KBM-7 (cell line): ENCODE results near the gene OPRL1.

Experiments used
- DNase-seq: peaks from one replicate; pipeline ENCODE4 v3.0.0-alpha.2; 2015
- in situ Hi-C: fragments of 300-500 bp; cut with MboI; formaldehyde crosslinking; loops from 2 replicates; pipeline ENCODE4 v1.14.3; 2020; ENCODE audit warnings: low sequenced_read_pairs, low pct_unique_long_range_greater_than_20kb, mixed read lengths

OPRL1 gene

GRCh38 chr20:64068386-64069208 is 11.3 kb upstream of the OPRL1 start:
- in situ Hi-C loops: no loop called here
- no peak for DNase-seq

- in situ Hi-C loops: no loop called here
Measured at GRCh38 chr20:64069209-64069613, 10.7 kb upstream of the OPRL1 start.

GRCh38 chr20:64069614-64070243 is 10.2 kb upstream of the OPRL1 start:
- in situ Hi-C loops: no loop called here
- DNase-seq: no peak

More at GRCh38 chr20:64069209-64069613, 10.7 kb upstream of the OPRL1 start:
- no peak for DNase-seq

GRCh38 chr20:64070244-64070993 is 9.5 kb upstream of the OPRL1 start:
- in situ Hi-C loops: no loop called here
- DNase-seq: no peak

GRCh38 chr20:64071341-64072332 is 8.2 kb upstream of the OPRL1 start:
- DNase-seq: no peak
- in situ Hi-C loops: no loop called here

GRCh38 chr20:64072498-64073063 is 7.3 kb upstream of the OPRL1 start:
- peak; percentile 60 for DNase-seq
- in situ Hi-C loops: no loop called here

GRCh38 chr20:64073476-64074183 is 6.3 kb upstream of the OPRL1 start:
- DNase-seq: no peak
- in situ Hi-C loops: no loop called here

- DNase-seq: no peak
- in situ Hi-C loops: no loop called here
Measured at GRCh38 chr20:64074184-64074789, 5.6 kb upstream of the OPRL1 start.

GRCh38 chr20:64074963-64075362 is 4.9 kb upstream of the OPRL1 start:
- no peak for DNase-seq
- in situ Hi-C loops: no loop called here

- in situ Hi-C loops: no loop called here
Measured at GRCh38 chr20:64075556-64075955, 4.3 kb upstream of the OPRL1 start.

GRCh38 chr20:64076061-64076997 is 3.6 kb upstream of the OPRL1 start:
- no peak for DNase-seq
- in situ Hi-C loops: no loop called here

More at GRCh38 chr20:64075556-64075955, 4.3 kb upstream of the OPRL1 start:
- no peak for DNase-seq

GRCh38 chr20:64077094-64077493 is 2.8 kb upstream of the OPRL1 start:
- in situ Hi-C loops: no loop called here
- peak; percentile 73 for DNase-seq

- no peak for DNase-seq
- in situ Hi-C loops: no loop called here
Measured at GRCh38 chr20:64077541-64077875, 2.4 kb upstream of the OPRL1 start.

- in situ Hi-C loops: no loop called here
- DNase-seq: peak; percentile 67
Measured at GRCh38 chr20:64077876-64078551, 1.9 kb upstream of the OPRL1 start.

GRCh38 chr20:64078934-64079272 is 979 bp upstream of the OPRL1 start:
- DNase-seq: no peak
- in situ Hi-C loops: no loop called here

GRCh38 chr20:64079273-64080012 is 439 bp upstream of the OPRL1 start, which contains the start of gene RGS19:
Gene RGS19 (minus strand): TSS chr20:64079518. CDS start chr20:64076886, 2,632 bp downstream.
- DNase-seq: peak; percentile 97
- in situ Hi-C loops: no loop called here
